Upper lobe of left lung (tissue), 6 donors: Measurements from ENCODE around the gene GADD45GIP1. TPM values are rescaled to one million over a fixed set of nuclear protein-coding genes. Genes with fewer than 3 reads are reported as not detected.
A peak's percentile ranks its signal among the peaks of the same experiment; 100 is the strongest.

ENCODE experiments used
- ATAC-seq, 2 donors: fragments of 200-7000 bp; cut with Tn5 transposase; one replicate each; pipeline ENCODE4 v1.9.1; 2022; ENCODE audit warnings: mild to moderate bottlenecking in 2 of 2, moderate library complexity in 2 of 2; ENCODE audit not compliant: low FRiP score in 2 of 2
- DNase-seq, 2 donors: peaks; one replicate each; pipeline ENCODE4 v3.0.0-alpha.2; 2019 to 2020
- H3K27ac ChIP-seq, 4 donors: fragments of 200-600 bp; sonication (generic); one replicate each; pipeline ENCODE4 v1.5.1; 2016 to 2019
- H3K27me3 ChIP-seq, 4 donors: fragments of 200-600 bp; sonication (generic); one replicate each; pipeline ENCODE4 v1.5.1; 2017 to 2019
- H3K36me3 ChIP-seq, 4 donors: fragments of 200-600 bp; sonication (generic); one replicate each; pipeline ENCODE4 v1.5.1; 2016 to 2019
- H3K4me1 ChIP-seq, 4 donors: fragments of 200-600 bp; sonication (generic); one replicate each; pipeline ENCODE4 v1.5.1; 2018 to 2019
- H3K4me3 ChIP-seq, 4 donors: fragments of 200-600 bp; sonication (generic); one replicate each; pipeline ENCODE4 v1.5.1; 2017 to 2019; ENCODE audit warnings: mild to moderate bottlenecking in 2 of 4, moderate library complexity in 1 of 4
- H3K9me3 ChIP-seq, 4 donors: fragments of 200-600 bp; sonication (generic); one replicate each; pipeline ENCODE4 v1.5.1; 2018 to 2019
- CTCF ChIP-seq, 6 experiments: fragments of 450-650 bp in 4 of 6; fragments of 200-600 bp in 2 of 6; sonication (generic) in 2 of 6; IDR thresholded peaks; one replicate each; pipeline ENCODE4 v1.5.1; 2016 to 2019; ENCODE audit warnings: antibody characterized with exemption in 6 of 6
- EP300 ChIP-seq, 4 donors: sonication (generic); formaldehyde crosslinking; IDR thresholded peaks; one replicate each; pipeline ENCODE4 v1.5.1; 2017; ENCODE audit warnings: antibody characterized with exemption in 4 of 4, control low read depth in 2 of 4
- POLR2A ChIP-seq, 4 donors: fragments of 450-650 bp; IDR thresholded peaks; one replicate each; pipeline ENCODE4 v1.5.1; 2016 to 2017; ENCODE audit warnings: antibody characterized with exemption in 4 of 4, mild to moderate bottlenecking in 2 of 4
- POLR2AphosphoS5 ChIP-seq, 2 donors: sonication (generic); formaldehyde crosslinking; IDR thresholded peaks; one replicate each; pipeline ENCODE4 v1.5.1; 2017; ENCODE audit warnings: antibody characterized with exemption in 2 of 2
- WGBS, 2 donors: methylation state at CpG; one replicate each; pipeline ENCODE4 v1.1.5; 2017 to 2018; 5-methylcytosine and 5-hydroxymethylcytosine counted together
- total RNA-seq, 6 donors: library from RNA; depleted of rRNA in 4 of 6; stranded (reverse); fragments of >200 nt in 4 of 6; gene quantifications; one replicate each; pipeline versions ENCODE4 v1.1.0 to v1.2.1, GENCODE V29; 2016 to 2021
- donor health status: DM: no; HTN: no; CAD: no; lungs with moderate emphysema.
- donor health status: DM: no; HTN: yes; CAD: no; lungs with severe emphysema.

Gene GADD45GIP1
- total RNA-seq, 6 donors from 2014 or later, result 15.3 to 43.8 (median 26.6) TPM

DNA sequence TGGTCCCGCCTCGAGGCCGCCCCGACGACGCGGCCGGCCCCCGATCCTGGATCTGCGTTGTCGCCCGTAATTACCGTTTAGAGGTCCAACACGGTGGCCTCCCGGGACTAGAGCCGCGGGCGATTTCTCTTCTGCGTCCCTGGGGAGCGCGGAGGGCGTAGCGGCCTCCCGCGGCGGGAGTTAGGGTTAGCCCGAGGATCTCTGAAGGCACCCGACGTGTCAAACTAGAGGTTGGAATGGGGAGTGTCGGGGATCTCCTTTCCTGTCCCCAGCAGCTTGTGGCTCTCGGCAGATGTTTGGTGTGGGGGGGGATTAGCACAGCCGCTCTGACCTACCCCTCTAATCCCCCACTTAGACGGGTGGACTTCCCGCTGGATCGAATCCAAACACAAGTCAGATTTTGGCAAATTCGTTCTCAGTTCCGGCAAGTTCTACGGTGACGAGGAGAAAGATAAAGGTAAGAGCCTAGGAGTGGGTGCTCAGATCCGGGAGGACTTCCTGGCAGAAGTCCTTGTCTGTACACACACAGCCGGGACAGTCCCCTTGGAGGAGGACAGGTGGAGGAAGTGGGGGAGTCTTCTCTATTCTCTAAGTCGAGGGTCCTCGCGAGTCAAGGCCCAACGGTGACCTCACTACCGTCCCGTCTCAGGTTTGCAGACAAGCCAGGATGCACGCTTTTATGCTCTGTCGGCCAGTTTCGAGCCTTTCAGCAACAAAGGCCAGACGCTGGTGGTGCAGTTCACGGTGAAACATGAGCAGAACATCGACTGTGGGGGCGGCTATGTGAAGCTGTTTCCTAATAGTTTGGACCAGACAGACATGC, 18.0 kb downstream of the GADD45GIP1 start:
- Histone ChIP-seq H3K4me3 (peak overlapping the region; percentile 68 to 91 (median 79)), H3K4me1 (peaks cover 45 to 65% (median 49%) of the 10 kb centered on the region in 4 donors), H3K36me3 (peaks cover 14 to 48% (median 37%) of the 10 kb centered on the region in 4 donors), H3K27ac (peak overlapping the region; percentile 82 to 94 (median 88)), H3K9me3 (no peaks in the 10 kb centered on the region), H3K27me3 (no peaks in the 10 kb centered on the region)
- ATAC-seq (peak in 1 of 2 donors; percentile 27), DNase-seq (peak in 1 of 2 donors; percentile 51)
- WGBS, 2 donors, result 0 to 9% methylated on average over 9 to 28 of the region's 54 CpGs
- TF ChIP-seq CTCF (IDR thresholded peaks at IDR 0.05) (peak in 3 of 6 experiments; percentile 19 to 69 (median 29)), POLR2A (IDR thresholded peaks at IDR 0.05) (peak in 1 of 4 donors; percentile 2), POLR2AphosphoS5 (IDR thresholded peaks at IDR 0.05) (no peak)

DNA sequence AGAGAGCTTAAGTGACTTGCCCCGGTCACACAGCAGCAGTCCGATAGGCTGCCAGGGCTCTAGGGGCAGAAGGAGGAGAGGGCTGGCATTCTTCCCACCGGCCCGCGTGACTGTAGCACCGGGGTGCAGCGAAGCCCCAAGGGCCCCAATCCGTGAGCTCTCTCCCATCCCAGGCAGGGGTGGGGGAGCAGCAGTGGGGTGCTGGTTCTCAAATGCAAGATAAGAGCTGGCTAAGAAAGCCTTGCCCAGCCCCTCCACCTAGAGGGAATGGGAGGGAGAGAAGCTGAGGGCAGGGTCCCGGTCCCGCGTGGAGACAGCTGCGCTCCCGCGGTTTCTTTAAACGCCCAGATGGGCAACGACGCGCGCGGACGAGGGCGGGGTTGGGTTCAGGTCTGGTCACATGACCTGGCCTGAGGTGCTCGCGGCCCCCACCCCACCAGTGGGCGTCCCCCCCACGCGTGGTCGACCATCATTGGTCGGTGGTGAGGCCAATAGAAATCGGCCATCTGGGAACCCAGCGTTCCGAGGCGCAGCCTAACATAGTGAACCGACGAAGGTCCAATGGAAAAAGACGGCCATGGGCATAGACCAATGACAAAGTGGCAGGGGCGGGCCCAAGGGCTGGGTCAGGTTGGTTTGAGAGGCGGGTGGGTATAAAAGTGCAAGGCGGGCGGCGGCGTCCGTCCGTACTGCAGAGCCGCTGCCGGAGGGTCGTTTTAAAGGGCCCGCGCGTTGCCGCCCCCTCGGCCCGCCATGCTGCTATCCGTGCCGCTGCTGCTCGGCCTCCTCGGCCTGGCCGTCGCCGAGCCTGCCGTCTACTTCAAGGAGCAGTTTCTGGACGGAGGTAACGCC, 18.9 kb downstream of the GADD45GIP1 start, which contains the start of gene CALR:
CALR (plus strand) TSS at position 683 of the 852 bp plus-strand sequence; CDS start at position 754, 71 bp downstream.
- ATAC-seq (peak; percentile 96 to 98), DNase-seq (peak; percentile 99 to 100)
- H3K27me3 ChIP-seq, result no peaks in the 10 kb centered on the region
- no peaks in the 10 kb centered on the region for H3K9me3 ChIP-seq
- peak within 1 kb of the TSS; percentile 82 to 94 (median 88) for H3K27ac ChIP-seq
- peaks cover 11 to 40% (median 29%) of the 10 kb centered on the region in 4 donors for H3K36me3 ChIP-seq
- peak within 1 kb of the TSS; percentile 68 to 91 (median 79) for H3K4me3 ChIP-seq
- TF ChIP-seq CTCF (IDR thresholded peaks at IDR 0.05) (peak in 4 of 6 experiments; percentile 6 to 77 (median 49)), POLR2A (IDR thresholded peaks at IDR 0.05) (peak; percentile 99 to 100 (median 100)), POLR2AphosphoS5 (IDR thresholded peaks at IDR 0.05) (peak; percentile 96 to 99), EP300 (IDR thresholded peaks at IDR 0.05) (peak in 1 of 4 donors; percentile 20)
- H3K4me1 ChIP-seq, result peaks cover 40 to 63% (median 44%) of the 10 kb centered on the region in 4 donors
- WGBS, 2 donors, result 1% methylated on average over 39 to 43 of the region's 63 CpGs

DNA sequence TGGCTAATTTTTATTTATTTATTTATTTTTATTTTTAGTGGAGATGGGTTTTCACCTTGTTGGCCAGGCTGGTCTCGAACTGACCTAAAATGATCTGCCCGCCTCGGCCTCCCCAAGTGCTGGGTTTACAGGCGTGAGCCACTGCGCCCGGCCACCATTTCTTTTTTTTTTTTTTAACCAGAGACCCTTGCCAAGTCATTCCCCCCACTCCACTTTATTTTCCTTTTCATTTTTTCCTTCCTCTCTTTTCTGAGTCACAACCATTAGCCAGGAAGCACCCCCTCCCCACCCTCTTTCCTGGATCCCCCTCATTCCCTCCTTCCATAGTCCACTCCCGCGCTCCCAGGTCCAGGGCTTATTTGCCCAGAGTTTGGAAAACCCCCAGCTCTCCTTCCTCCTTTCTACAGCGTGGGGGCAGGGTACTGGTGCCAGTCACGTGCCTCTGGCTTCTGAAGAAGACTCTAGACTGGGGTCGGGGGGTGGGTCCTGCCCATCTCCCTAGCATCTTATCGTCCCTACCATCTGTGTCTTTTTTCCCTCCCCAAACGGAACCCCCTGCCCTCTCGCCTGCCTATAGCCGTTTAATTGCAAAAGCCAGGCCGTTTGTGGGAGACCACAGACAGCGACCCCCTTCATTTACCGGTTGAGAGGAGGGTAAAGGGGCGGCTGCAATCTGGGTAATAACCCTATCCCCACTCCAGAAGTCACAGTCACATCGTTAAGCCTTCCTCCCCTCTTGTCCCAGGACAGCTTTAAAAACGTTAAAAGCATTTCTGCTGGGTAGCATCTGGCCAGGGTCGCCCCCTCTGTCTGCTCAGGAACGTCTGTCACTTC, 19.7 kb downstream of the GADD45GIP1 start:
- Histone ChIP-seq H3K27me3 (no peaks in the 10 kb centered on the region), H3K4me3 (peak overlapping the region in 3 of 4 donors; percentile 68 to 91 (median 79)), H3K27ac (peak overlapping the region in 3 of 4 donors; percentile 21 to 94 (median 92)), H3K9me3 (no peaks in the 10 kb centered on the region), H3K36me3 (peaks cover 10 to 31% (median 24%) of the 10 kb centered on the region in 4 donors), H3K4me1 (peaks cover 41 to 63% (median 45%) of the 10 kb centered on the region in 4 donors)
- 12 to 25% methylated on average over 21 to 23 of the region's 23 CpGs for WGBS, 2 donors
- DNase-seq (peak in 1 of 2 donors; percentile 63), ATAC-seq (no peak)
- TF ChIP-seq EP300 (IDR thresholded peaks at IDR 0.05), result no peak
- no peak for TF ChIP-seq POLR2A (IDR thresholded peaks at IDR 0.05)
- TF ChIP-seq CTCF (IDR thresholded peaks at IDR 0.05), result peak in 1 of 6 experiments; percentile 2

DNA sequence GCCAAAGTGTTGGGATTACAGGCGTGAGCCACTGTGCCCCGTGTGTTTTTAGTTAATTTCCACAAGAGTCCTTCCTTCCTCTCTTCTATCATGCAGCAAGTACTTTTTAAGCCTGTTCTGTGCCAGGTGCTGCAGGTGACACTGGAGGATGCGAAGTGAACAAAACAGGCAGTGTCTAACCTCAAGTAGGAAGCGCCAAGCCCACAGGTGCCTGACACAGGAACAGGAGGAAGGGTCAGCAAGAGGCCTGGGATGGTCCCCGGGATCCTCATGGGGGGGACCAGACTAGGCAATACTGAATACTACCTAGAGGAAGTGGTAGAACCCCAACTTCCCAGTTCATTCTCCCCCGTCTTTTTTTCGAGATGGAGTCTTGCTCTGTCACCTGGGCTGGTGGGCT, 20.4 kb downstream of the GADD45GIP1 start:
- no peaks in the 10 kb centered on the region for H3K9me3 ChIP-seq
- peaks cover 10 to 24% (median 18%) of the 10 kb centered on the region in 4 donors for H3K36me3 ChIP-seq
- no peak overlapping the region for H3K27ac ChIP-seq
- no peak for DNase-seq
- H3K4me1 ChIP-seq, result peaks cover 41 to 63% (median 44%) of the 10 kb centered on the region in 4 donors
- WGBS, 2 donors, result 50 to 70% methylated on average over 7 of the region's 7 CpGs
- TF ChIP-seq CTCF (IDR thresholded peaks at IDR 0.05), result no peak
- ATAC-seq, result no peak
- H3K4me3 ChIP-seq, result no peak overlapping the region
- H3K27me3 ChIP-seq, result no peaks in the 10 kb centered on the region
